Epithelial cell of esophagus (primary cell): ENCODE measurements around the gene LINC00237.
A peak's percentile ranks its signal among the peaks of the same experiment; 100 is the strongest.

Source experiments
- DNase-seq: peaks from one replicate; pipeline ENCODE4 v3.0.0; 2010; ENCODE audit warnings: low read depth
- H3K4me3 ChIP-seq: 2 replicates; pipeline ENCODE4 v1.5.1; 2011; ENCODE audit warnings: mild to moderate bottlenecking, low read length, control low read depth
- TF ChIP-seq, protein P1 (sequence below): IDR thresholded peaks from 2 replicates; pipeline ENCODE4 v1.5.1; 2011; ENCODE audit warnings: low read depth, mild to moderate bottlenecking, low read length, control low read depth, inconsistent platforms; ENCODE audit not compliant: insufficient read depth; ENCODE audit errors: missing control alignments

LINC00237 gene

DNA sequence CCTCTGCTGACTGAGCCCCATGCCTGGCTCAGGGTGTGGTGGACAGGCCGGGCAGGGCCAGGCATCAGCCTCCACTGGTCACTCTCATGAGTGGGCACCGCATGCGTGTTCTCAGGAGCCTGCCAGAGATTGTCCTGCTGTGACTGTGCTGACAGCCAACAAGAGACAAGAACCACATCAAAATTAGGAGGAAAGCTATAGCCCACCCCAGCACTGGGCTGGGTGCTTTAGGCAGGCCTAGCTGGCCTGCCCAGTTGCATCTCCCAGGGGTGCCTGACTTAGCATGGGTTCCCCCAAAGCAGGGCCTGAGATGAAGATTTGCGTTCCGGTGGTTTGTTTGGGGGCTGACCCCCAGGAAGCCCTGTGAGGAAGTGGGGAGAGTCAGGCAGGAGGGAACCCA is 53.9 kb downstream of the LINC00237 start:
- TF ChIP-seq, protein P1, sequence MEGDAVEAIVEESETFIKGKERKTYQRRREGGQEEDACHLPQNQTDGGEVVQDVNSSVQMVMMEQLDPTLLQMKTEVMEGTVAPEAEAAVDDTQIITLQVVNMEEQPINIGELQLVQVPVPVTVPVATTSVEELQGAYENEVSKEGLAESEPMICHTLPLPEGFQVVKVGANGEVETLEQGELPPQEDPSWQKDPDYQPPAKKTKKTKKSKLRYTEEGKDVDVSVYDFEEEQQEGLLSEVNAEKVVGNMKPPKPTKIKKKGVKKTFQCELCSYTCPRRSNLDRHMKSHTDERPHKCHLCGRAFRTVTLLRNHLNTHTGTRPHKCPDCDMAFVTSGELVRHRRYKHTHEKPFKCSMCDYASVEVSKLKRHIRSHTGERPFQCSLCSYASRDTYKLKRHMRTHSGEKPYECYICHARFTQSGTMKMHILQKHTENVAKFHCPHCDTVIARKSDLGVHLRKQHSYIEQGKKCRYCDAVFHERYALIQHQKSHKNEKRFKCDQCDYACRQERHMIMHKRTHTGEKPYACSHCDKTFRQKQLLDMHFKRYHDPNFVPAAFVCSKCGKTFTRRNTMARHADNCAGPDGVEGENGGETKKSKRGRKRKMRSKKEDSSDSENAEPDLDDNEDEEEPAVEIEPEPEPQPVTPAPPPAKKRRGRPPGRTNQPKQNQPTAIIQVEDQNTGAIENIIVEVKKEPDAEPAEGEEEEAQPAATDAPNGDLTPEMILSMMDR = no peak
- DNase-seq = no peak
- H3K4me3 ChIP-seq = no peak overlapping the region

DNA sequence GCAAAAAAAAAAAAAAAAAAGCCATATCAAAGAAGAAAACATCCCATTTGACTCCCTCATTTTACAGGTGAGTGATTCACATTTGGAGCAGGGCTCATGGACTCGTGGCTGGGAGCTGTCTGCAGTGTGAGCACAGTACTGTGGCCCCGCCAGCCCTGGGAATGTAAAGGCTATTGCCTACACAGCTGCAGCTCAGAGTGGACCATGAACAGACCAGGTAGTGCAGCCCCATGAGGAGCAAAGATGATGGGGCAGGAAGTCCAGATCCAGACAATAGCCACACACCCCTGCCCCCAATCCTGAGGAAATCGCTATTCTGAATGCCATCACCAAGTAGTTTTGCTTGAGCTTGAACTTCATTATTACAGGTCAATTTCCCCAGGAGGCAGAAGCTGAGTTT is 55.4 kb downstream of the LINC00237 start:
- TF ChIP-seq, protein P1 = no peak
- no peak for DNase-seq

DNA sequence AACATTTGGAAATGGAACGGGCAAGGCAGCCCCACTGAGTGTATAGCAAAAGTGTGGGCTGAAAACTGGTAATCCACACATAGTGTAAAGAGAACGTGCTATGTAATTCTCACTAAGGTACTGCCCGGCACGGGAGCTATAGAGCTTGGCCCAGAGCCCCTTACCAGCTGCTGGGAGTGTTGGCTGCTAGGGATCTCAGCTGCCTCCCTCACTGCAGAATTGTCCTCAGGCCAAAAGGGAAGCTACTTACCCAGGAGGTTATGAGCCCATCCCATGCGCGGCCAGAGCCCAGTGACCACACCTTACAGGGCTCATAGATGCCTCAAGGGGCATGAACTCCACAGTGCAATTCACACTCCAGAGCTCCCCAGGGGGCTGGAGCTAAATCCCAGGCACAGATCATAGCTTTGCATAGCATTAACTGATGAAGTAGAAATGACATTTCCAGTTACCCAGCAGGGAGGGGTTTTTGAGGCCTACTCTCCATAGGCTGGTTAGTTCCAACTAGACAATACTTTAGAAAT is 56.8 kb downstream of the LINC00237 start:
- no peak overlapping the region for H3K4me3 ChIP-seq
- TF ChIP-seq, protein P1 = no peak
- no peak for DNase-seq

More for the DNA sequence above, 55.4 kb downstream of the LINC00237 start:
- no peak overlapping the region for H3K4me3 ChIP-seq

DNA sequence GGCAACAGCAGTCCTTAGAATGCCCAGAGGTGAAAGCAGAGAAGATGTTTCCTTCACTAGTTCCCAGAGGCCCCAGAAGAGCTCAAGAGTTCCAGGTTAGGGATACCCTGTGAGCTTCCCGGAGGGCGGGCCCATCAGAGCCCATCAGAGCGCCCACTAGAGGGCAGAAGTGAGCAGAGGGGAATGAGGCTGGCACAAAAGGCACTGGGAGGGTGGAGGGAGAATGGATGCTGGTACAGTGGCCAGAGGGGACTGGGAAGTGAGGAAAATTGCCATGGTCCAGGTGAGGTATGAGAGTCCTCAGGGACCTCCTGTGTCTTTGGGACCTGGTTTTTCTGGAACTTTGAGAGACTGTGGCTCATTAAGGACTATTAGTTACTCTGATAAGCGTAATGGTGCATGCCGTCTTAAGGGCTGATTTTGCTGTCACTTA is 57.3 kb downstream of the LINC00237 start:
- TF ChIP-seq, protein P1 = peak; percentile 12
- no peak overlapping the region for H3K4me3 ChIP-seq
- peak; percentile 5 for DNase-seq

DNA sequence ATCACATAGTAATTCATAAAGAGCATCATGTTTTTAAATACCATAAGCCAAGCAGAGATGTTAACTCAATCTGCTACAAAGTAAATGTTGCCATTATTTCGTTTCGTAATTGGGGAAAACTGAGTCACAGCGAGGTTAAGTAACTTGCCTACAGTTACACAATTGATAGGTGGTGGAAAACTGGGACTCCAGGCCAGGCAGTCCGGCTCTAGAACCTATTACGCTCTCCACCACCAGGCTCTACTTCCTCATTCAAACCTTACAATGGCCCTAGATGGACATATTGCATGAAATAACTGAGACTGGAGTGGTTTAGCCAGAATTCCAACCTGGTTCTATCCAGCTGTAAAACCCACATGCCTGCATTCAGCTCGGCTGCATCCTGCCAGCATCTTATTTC is 58.2 kb downstream of the LINC00237 start:
- peak; percentile 7 for DNase-seq
- TF ChIP-seq, protein P1 = no peak
- no peak overlapping the region for H3K4me3 ChIP-seq

DNA sequence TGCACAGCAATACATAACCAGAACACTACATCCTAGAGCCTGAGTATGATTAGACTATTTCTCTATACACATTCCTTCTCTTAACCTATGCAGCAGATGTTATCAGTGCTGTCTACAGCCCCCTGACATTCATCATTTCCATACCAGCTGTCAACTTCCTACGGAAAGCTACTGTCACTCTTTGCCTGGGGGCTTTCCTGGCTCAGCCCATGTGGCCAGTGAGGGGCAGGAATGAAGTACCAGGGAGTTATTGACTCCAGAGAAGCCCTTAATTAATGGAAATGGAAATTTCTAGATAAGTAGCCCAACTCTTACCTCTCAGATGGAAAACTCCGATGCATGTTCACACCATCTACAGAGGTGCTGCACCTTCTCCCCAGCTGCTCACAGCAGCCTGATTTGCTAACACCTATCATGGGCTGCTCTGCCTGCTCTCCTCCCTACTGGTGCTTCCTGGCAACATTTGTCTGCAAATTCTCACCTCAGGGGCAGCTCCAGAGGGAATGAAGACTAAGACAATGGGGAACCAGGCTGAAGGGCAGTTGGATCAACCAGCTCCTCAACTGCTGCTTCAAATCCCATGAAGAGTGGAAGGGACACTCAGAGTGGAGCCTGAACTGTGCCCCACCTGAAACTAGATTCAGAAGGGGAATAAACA is 59.6 kb downstream of the LINC00237 start:
- no peak for DNase-seq
- TF ChIP-seq, protein P1 = no peak
- H3K4me3 ChIP-seq = no peak overlapping the region
